ENCODE results near the gene MAGEF1. TPM values are rescaled to one million over a fixed set of nuclear protein-coding genes. Genes with fewer than 3 reads are reported as not detected.

Gene MAGEF1
- total and polyA plus RNA-seq, 2 of the 13 experiments (the other 11 are each of a cell fraction or from before 2014, with no cell fraction given) = 26.0 to 62.4 TPM

DNA sequence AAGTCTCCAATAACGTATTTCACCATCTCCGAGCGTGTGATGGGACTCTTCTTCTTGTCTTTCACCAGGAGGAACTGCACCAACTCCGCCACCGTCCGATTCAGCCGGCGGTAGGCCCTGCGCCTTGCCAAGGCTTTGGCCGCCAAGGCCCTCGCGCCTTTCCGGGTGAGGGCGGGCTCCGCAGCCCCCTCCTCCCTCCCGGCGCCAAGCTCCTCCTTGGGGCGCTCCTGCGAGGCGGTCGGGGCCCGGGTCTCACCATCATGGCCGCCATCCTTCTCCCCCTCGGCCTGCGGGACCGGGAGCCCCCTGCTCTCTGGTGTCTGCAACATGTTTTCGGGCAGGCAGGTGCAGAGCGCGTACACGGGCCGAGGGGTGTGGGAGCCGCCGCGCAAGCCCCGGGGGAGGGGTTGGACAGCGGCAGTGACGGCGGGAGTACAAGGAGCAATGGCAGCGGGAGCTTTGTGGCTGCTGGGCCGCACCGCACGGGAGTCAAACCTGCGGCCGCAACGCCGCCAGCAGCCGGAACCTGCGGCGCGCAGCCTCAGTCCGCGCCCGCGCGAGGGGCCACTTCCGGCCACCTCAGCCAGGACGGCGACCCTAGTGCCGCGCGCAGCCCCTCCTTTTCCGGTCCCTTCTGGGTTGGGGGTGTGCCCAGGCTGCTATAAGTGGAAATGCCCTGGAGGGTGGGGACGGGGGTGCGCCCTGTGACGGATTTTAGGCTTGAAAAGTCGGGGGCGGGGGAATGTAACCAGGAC, at the start of gene MAGEF1 (continued):
- no peak for TF ChIP-seq THYN1 (CRISPR knock-in tag; IDR thresholded peaks at IDR 0.05; ENCODE audit: borderline replicate concordance, low read depth)
- TF ChIP-seq ZNF432 (CRISPR knock-in tag; IDR thresholded peaks at IDR 0.05; ENCODE audit: borderline replicate concordance) = no peak; the same call in 1 of the 2 replicates
- peak; percentile 65 for TF ChIP-seq TMF1 (CRISPR knock-in tag; IDR thresholded peaks at IDR 0.05; ENCODE audit: low read depth)
- TF ChIP-seq, protein P1, sequence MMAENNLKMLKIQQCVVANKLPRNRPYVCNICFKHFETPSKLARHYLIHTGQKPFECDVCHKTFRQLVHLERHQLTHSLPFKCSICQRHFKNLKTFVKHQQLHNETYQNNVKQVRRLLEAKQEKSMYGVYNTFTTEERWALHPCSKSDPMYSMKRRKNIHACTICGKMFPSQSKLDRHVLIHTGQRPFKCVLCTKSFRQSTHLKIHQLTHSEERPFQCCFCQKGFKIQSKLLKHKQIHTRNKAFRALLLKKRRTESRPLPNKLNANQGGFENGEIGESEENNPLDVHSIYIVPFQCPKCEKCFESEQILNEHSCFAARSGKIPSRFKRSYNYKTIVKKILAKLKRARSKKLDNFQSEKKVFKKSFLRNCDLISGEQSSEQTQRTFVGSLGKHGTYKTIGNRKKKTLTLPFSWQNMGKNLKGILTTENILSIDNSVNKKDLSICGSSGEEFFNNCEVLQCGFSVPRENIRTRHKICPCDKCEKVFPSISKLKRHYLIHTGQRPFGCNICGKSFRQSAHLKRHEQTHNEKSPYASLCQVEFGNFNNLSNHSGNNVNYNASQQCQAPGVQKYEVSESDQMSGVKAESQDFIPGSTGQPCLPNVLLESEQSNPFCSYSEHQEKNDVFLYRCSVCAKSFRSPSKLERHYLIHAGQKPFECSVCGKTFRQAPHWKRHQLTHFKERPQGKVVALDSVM (CRISPR knock-in tag; IDR thresholded peaks at IDR 0.05) = peak; percentile 78; the same call in 1 of the 2 replicates
- peak; percentile 44 for TF ChIP-seq ZNF781 (CRISPR knock-in tag; IDR thresholded peaks at IDR 0.05; ENCODE audit: borderline replicate concordance, not compliant biosample characterization)
- no peak for TF ChIP-seq NR2F1 (CRISPR knock-in tag; IDR thresholded peaks at IDR 0.05)
- peak; percentile 75 for TF ChIP-seq SAP130 (CRISPR knock-in tag; IDR thresholded peaks at IDR 0.05; ENCODE audit: low read depth)
- TF ChIP-seq, protein P2, sequence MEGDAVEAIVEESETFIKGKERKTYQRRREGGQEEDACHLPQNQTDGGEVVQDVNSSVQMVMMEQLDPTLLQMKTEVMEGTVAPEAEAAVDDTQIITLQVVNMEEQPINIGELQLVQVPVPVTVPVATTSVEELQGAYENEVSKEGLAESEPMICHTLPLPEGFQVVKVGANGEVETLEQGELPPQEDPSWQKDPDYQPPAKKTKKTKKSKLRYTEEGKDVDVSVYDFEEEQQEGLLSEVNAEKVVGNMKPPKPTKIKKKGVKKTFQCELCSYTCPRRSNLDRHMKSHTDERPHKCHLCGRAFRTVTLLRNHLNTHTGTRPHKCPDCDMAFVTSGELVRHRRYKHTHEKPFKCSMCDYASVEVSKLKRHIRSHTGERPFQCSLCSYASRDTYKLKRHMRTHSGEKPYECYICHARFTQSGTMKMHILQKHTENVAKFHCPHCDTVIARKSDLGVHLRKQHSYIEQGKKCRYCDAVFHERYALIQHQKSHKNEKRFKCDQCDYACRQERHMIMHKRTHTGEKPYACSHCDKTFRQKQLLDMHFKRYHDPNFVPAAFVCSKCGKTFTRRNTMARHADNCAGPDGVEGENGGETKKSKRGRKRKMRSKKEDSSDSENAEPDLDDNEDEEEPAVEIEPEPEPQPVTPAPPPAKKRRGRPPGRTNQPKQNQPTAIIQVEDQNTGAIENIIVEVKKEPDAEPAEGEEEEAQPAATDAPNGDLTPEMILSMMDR (CRISPR knock-in tag; IDR thresholded peaks at IDR 0.05) = no peak
- TF ChIP-seq, protein P3, sequence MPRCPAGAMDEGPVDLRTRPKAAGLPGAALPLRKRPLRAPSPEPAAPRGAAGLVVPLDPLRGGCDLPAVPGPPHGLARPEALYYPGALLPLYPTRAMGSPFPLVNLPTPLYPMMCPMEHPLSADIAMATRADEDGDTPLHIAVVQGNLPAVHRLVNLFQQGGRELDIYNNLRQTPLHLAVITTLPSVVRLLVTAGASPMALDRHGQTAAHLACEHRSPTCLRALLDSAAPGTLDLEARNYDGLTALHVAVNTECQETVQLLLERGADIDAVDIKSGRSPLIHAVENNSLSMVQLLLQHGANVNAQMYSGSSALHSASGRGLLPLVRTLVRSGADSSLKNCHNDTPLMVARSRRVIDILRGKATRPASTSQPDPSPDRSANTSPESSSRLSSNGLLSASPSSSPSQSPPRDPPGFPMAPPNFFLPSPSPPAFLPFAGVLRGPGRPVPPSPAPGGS (CRISPR knock-in tag; IDR thresholded peaks at IDR 0.05) = peak; percentile 92; the same call in 1 of the 2 replicates
- peak; percentile 85 for TF ChIP-seq ZNF605 (CRISPR knock-in tag; IDR thresholded peaks at IDR 0.05)
- no peak for TF ChIP-seq ZEB1 (IDR thresholded peaks at IDR 0.05; ENCODE audit: insufficient replicate concordance, low read depth)
- no peak for TF ChIP-seq ZFP37 (CRISPR knock-in tag; IDR thresholded peaks at IDR 0.05; ENCODE audit: borderline replicate concordance)
- TF ChIP-seq, protein P4, sequence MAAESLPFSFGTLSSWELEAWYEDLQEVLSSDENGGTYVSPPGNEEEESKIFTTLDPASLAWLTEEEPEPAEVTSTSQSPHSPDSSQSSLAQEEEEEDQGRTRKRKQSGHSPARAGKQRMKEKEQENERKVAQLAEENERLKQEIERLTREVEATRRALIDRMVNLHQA (CRISPR knock-in tag; IDR thresholded peaks at IDR 0.05) = no peak
- TF ChIP-seq, protein P5, sequence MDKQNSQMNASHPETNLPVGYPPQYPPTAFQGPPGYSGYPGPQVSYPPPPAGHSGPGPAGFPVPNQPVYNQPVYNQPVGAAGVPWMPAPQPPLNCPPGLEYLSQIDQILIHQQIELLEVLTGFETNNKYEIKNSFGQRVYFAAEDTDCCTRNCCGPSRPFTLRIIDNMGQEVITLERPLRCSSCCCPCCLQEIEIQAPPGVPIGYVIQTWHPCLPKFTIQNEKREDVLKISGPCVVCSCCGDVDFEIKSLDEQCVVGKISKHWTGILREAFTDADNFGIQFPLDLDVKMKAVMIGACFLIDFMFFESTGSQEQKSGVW (CRISPR knock-in tag; IDR thresholded peaks at IDR 0.05; ENCODE audit: borderline replicate concordance) = no peak; the same call in 1 of the 2 replicates
- TF ChIP-seq JUN (CRISPR knock-in tag; IDR thresholded peaks at IDR 0.05) = no peak
- no peak for TF ChIP-seq ZNF205 (CRISPR knock-in tag; IDR thresholded peaks at IDR 0.05)
- TF ChIP-seq, protein P6, sequence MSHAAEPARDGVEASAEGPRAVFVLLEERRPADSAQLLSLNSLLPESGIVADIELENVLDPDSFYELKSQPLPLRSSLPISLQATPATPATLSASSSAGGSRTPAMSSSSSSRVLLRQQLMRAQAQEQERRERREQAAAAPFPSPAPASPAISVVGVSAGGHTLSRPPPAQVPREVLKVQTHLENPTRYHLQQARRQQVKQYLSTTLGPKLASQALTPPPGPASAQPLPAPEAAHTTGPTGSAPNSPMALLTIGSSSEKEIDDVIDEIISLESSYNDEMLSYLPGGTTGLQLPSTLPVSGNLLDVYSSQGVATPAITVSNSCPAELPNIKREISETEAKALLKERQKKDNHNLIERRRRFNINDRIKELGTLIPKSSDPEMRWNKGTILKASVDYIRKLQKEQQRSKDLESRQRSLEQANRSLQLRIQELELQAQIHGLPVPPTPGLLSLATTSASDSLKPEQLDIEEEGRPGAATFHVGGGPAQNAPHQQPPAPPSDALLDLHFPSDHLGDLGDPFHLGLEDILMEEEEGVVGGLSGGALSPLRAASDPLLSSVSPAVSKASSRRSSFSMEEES (CRISPR knock-in tag; IDR thresholded peaks at IDR 0.05) = no peak
- TF ChIP-seq ZFP62 (CRISPR knock-in tag; IDR thresholded peaks at IDR 0.05) = no peak
- no peak for TF ChIP-seq ZNF234 (CRISPR knock-in tag; conservative IDR thresholded peaks at IDR 0.05)
- no peak for TF ChIP-seq SIX4 (CRISPR knock-in tag; IDR thresholded peaks at IDR 0.05)
- TF ChIP-seq, protein P7, sequence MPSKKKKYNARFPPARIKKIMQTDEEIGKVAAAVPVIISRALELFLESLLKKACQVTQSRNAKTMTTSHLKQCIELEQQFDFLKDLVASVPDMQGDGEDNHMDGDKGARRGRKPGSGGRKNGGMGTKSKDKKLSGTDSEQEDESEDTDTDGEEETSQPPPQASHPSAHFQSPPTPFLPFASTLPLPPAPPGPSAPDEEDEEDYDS (CRISPR knock-in tag; IDR thresholded peaks at IDR 0.05) = peak; percentile 70; the same call in 1 of the 2 replicates
